T follicular helper cell (primary cell): ENCODE data around the gene AATF.
A peak's percentile ranks its signal among the peaks of the same experiment; 100 is the strongest.

ENCODE experiments used
- DNase-seq: peaks from one replicate; pipeline ENCODE4 v3.0.0-alpha.2; 2020; ENCODE audit warnings: low read depth

AATF gene

DNA sequence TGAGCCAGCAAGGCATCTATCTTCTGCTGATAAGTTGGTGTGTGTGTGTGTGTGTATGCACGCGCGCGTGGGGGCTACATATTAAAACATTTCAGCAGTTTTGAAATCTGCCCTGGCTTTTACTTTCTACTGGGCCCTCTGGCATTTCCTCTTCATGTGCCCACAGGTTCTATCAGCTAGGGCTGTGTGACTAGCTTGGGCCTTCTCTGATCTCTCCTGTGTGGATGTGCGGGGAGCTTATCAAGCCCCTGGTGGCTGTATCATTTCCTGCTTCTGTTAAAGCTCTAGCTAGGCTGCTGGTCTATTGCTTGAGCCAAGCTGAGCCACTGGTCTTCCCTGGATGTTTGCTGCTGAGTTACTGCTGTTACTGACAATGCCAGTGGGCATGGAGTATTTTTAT lies 132.5 kb downstream of the AATF start:
- DNase-seq, result no peak

GRCh38 chr17:37082311-37082860 lies 133.6 kb downstream of the AATF start:
- no peak for DNase-seq

DNA sequence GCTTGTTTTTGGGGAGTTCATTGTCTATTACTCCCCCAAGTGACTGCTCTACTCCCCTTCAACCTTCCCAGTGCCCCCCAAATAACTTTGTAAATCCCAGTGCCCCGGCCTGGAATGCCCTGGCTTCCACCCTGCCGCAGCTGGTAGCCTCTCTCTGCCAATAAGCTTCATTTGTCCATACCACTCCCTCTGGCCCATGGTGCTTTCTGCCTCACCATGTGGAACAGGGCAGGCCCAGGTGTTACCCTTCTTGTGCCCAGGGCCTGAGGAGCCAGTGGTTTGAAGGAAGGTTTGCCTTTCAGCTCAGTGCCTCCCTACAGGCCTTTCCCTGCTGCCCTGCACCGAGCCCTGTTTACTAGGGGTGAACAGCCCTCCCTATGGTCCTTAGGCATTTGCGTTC lies 134.2 kb downstream of the AATF start:
- no peak for DNase-seq

DNA sequence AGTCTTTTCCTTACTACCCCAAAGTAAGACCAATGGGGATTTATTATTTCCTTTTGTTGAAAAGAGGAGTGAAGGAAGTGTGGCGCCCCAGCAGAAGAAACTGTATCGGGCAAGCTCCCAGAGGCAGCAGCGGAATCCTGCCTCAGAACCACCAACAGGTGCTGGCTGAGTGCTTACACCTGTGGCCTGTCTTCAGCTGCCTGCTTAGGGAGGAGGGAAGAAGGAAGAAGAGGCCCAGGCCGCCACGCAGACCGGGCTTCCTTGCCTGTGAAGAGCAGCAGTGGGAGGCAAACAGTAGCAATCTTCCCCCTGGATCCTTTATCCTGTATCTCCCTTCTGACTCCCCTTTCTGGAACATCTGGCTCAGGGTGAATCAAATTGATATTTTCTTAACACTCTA lies 134.7 kb downstream of the AATF start:
- no peak for DNase-seq

GRCh38 chr17:37084372-37084771 lies 135.6 kb downstream of the AATF start:
- DNase-seq, result no peak

GRCh38 chr17:37086334-37086733 lies 137.6 kb downstream of the AATF start:
- no peak for DNase-seq

GRCh38 chr17:37086948-37087347 lies 138.2 kb downstream of the AATF start:
- no peak for DNase-seq

DNA sequence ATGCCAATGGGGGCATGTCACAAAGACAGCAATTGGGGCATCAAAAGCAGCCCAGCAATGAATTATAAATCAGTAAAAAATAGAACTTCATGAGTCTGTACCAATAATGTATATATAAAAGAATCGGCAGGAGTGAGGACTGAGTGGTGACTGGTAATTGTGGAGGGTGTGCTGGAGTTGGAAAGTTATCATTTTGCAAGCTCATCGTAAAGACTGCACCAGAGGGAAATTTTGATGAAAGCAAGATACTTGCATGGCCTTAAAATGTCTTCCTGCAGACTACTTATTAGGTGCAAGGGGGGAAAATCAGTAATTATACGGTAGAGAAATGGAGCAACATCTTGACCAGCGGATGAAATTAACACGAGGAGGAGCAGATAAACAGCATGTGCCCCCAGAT lies 138.9 kb downstream of the AATF start:
- no peak for DNase-seq

GRCh38 chr17:37088459-37088858 lies 139.7 kb downstream of the AATF start:
- no peak for DNase-seq

DNA sequence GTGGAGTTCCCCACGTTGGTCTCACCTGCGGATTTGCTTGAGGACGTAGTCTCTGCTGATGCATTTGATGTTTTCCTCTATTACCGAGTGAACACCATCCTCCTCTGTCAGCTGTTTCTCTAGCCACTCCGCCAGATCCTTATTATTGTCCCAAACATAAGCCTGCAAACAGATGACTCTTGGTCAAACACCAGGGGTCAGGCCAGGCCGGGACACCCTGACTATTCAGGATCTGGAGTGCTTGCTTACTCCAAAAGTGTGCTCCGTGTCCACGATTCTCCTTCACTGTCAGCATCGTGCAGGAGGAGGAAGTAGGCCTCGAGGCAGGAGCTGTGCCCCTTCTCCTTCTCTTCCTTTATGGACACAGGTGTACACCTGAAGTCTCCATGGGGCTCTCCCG lies 140.2 kb downstream of the AATF start:
- DNase-seq, result no peak

- peak; percentile 24 for DNase-seq
Measured at GRCh38 chr17:37089956-37090355, 141.2 kb downstream of the AATF start.

- DNase-seq, result no peak
Measured at GRCh38 chr17:37090941-37091340, 142.2 kb downstream of the AATF start.

- DNase-seq, result no peak
Measured at GRCh38 chr17:37092071-37092470, 143.3 kb downstream of the AATF start.

GRCh38 chr17:37092701-37093100 lies 143.9 kb downstream of the AATF start:
- DNase-seq, result no peak

GRCh38 chr17:37094391-37094790 lies 145.6 kb downstream of the AATF start:
- no peak for DNase-seq

DNA sequence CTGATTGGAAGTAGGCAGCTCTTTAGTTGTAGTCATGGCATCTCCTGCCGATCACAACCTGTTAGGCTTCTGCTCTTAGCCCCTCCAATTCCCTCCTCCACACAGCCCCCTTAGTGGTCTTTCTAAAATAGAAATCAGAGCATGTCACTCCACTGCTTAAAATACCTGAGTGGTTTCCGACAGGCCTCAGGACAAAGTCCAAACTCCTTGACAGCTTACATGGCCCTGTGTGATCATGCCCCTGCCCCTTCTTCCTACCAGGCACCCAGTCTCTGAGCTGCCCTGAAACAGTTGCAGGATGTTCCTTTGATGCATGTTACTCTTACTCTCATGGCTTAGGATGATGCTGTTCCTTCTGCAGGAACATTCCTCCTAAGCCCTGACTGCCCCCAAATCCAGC lies 147.3 kb downstream of the AATF start:
- DNase-seq, result no peak

DNA sequence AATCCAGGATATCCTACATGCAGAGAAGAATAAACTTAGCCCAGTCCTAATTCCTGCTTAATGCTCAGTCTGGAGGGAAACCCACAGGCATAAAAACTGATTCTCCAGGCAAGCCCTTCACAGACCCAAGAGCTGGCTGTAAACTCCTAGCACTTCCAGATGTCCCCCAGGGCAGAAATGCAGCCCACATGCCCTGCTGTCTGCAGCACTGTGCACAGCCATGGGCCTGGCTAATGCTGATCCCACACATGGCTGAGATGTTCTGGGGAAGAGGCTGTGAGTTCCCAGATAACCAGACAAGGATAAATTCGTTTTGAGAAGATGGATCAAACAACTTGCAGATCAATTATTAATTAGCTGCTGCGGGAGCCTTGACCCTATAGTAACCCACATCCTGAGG lies 148.4 kb downstream of the AATF start:
- DNase-seq, result no peak

- no peak for DNase-seq
Measured at GRCh38 chr17:37098152-37098551, 149.4 kb downstream of the AATF start.

DNA sequence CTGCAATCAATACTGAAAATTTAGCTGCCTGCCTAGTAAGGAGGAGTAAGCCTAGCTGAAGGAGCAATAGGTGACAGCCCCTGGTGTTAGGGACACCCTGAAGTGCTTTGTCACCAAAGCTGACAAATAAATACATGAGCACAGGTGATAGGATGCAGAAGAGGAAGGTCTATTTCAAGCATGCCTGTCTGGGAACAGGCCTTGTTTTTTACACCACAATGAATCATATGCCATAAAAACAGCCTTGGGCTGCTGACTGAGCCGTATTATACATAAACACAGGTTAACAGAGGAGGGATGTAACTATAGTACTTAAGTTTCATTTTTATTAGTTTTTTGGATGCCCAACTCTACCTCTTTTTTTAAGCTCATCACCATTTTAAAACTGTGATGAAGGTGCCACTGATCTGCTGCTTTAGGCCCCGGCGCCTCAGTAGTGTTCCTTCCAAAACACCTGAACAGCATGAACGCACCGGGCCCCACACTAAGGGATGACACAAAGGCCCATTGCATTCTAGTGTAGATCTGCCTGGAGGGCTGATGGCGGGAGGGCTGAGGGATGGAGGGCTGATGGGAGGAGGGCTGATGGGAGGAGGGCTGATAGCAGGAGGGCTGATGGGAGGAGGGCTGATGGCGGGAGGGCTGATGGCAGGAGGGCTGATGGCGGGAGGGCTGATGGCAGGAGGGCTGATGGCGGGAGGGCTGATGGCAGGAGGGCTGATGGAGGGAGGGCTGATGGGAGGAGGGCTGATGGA lies 150.3 kb downstream of the AATF start:
- DNase-seq, result no peak

GRCh38 chr17:37100231-37100630 lies 151.5 kb downstream of the AATF start:
- no peak for DNase-seq

DNA sequence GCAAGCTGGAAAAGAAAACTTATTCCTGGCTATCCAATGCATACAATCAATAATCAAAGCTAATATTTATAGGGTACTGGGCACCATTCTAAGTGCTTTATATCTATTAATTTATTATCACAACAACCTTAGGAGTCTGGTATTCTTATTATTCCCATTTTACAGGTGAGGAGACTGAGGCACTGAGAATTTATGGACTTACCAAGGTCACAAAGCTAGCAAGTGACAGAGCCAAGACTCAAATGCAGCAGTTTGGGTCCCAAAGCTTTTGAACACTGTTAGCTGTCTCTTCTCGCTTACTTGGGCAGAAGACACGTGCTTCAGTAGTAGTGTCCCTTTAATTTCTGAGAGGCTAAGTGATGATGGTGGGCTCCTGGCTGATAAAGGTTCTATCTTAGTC lies 152.6 kb downstream of the AATF start:
- DNase-seq, result no peak

DNA sequence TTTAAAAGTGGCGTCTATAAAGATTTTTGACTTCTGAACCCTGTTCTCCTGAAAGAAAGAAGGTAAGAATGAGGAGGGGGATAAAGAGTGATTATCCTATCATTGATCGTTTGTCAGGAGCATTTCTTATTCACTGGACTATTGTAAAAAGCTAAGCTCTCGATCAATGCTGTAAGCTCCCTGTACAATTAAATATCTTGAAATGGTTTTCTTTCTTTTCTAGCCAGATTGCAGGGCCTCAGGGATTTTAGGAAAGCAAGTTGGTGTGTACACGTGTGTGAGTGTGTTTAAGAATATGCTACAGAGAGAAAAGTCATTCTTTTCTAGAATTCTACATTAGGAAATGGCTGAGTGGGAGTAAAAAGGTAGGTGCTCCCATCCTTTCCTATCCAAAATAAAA lies 154.5 kb downstream of the AATF start:
- DNase-seq, result no peak

DNA sequence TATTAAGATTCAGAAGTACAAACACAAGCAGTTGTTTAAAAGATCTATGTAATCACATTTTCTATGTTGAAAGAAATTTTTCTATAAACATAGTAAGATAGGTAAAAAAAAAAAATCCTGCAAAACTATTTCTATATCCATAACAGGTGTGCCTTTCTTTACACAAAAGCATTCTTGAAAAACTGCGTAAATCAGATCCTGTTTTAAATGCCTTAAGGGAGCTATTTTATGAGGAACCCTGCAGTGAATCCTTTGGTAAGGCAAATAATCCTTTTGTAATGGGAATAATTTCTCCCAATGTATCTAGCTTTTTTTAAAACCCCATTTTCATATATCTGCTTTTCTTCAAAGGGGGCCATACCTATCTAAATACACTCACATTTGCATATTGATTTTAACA lies 157.3 kb downstream of the AATF start:
- DNase-seq, result no peak
